NCI-H82 treated with DMSO at 0.1 percent for 48 hours (cell line): ENCODE measurements around the gene FHOD3.

Source experiments
- DNase-seq: peaks from one replicate; lab custom pipeline; 2025; ENCODE audit not compliant: unreplicated experiment; lab: John Stamatoyannopoulos, UW

The FHOD3 gene

GRCh38 chr18:36297417-36298125 lies at the start of gene FHOD3:
Gene FHOD3 (plus strand): TSS chr18:36297713. CDS start chr18:36297836, 123 bp downstream.
- DNase-seq = no peak

DNA sequence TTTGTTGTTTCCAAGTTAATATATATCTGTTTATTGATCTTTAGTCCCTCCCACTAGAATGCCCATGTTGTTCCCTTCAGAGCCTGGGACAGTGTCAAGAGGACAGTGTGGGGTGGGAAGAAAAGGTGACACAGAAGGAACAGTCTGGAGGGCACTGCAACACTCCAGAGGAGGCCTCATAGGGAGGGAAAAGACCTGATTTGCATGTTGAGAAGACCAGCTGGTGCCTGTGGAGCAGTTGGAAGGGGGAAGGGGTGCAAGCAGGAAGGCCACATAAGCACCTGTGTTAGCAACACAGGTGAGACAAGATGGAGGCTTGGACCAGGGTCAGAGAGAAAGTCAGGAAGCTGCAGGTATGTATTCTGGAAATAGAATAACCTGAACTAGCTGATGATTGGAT lies 48.1 kb upstream of the FHOD3 start:
- DNase-seq = no peak

- DNase-seq = no peak
These were observed 46.7 kb upstream of the FHOD3 start for GRCh38 chr18:36250827-36251226.

DNA sequence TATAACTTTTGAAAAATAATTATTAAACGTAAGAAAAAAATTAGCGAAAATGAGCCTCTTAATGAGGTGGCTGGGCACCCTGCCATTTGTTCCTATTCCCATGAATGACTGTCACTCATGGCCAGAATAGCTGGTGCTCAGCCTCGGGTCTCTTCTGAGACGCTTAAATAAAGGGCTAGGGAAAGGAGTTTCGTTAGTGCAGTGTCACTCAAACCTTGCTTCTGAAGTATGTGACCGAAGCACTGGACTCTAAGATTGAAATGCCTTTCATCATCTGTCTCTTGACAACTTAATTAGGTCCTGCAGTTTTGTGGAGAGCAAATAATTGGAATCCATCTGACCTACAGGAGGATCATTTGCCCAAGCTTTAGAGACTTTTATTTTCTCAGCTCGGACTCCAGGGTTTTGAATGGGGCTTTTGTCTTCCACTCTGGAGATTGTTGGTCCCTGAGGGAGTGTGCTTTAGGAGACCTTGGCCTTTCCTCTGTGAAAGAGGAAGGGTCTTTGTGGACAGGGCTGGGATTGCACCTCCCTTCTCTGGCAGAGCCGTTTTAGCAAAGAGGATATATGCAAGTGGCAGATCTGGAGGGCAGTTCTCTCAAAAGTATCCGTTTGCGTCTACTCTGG lies 42.3 kb upstream of the FHOD3 start:
- no peak for DNase-seq

DNA sequence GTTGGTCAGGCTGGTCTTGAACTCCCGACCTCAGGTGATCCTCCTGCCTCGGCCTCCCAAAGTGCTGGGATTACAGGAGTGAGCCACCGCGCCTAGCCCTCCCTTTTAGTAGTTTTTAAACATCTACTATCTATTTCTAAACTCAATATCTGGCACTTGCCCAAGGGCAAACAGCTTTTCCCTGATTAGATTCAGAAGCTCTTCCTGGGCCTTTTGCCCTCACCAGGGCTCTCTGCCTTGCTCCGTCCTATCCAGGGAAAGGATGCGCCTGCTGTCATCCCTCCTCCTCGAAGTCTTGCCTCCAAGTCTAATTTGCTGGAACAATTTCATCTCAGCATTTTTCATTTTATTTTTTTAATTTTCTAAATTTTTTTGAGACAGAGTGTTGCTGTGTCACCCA lies 41.4 kb upstream of the FHOD3 start:
- DNase-seq = no peak

DNA sequence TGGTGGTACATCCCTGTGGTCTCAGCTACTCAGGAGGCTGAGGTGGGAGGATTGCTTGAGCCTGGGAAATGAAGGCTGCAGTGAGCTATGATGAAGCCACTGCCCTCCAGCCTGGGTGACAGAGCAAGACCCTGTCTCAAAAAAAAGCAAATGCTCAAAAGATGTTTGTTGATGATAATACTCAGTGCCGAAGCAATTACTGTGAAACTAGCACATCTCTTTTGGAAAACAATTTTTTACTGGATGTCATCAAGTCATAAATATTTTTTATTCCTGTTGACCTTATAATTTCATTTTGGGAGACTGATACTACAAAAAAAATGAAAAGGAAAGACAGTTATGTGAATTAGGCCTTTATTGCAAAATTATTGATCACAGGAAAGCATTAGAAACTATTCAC lies 34.5 kb upstream of the FHOD3 start:
- no peak for DNase-seq

- DNase-seq = no peak
These were observed 33.2 kb upstream of the FHOD3 start for GRCh38 chr18:36264283-36264682.

- no peak for DNase-seq
These were observed 32.5 kb upstream of the FHOD3 start for GRCh38 chr18:36265015-36265414.

GRCh38 chr18:36269157-36269556 lies 28.4 kb upstream of the FHOD3 start:
- DNase-seq = no peak

GRCh38 chr18:36271153-36271552 lies 26.4 kb upstream of the FHOD3 start:
- DNase-seq = no peak

- DNase-seq = no peak
These were observed 24.2 kb upstream of the FHOD3 start for GRCh38 chr18:36273347-36273746.

GRCh38 chr18:36274083-36274715 lies 23.3 kb upstream of the FHOD3 start:
- DNase-seq = no peak

- DNase-seq = no peak
These were observed 22.0 kb upstream of the FHOD3 start for GRCh38 chr18:36275561-36275960.

- DNase-seq = no peak
These were observed 18.5 kb upstream of the FHOD3 start for GRCh38 chr18:36279001-36279400.

DNA sequence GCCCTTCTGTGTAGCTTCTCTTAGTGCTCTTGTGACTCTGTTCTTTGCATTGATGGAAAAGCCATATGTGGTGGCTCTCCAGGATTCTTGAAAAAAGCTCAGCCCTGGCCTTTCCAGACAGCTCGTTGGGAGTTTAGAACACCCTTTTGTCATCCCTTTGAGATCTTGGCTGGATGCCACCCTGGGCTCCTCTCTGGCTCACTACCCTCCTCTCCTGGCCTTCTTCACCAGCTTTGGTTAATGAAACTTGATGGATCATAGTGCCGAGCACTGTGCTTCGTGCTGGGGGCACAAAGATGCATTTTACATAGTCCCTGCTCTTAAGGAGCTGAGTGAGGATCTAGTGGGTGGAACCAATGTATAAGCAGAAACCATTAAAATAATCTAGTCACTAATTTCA lies 15.6 kb upstream of the FHOD3 start:
- no peak for DNase-seq

GRCh38 chr18:36283448-36283847 lies 14.1 kb upstream of the FHOD3 start:
- no peak for DNase-seq

- DNase-seq = no peak
These were observed 13.2 kb upstream of the FHOD3 start for GRCh38 chr18:36284268-36284667.

GRCh38 chr18:36284671-36285295 lies 12.7 kb upstream of the FHOD3 start:
- DNase-seq = peak; percentile 21

DNA sequence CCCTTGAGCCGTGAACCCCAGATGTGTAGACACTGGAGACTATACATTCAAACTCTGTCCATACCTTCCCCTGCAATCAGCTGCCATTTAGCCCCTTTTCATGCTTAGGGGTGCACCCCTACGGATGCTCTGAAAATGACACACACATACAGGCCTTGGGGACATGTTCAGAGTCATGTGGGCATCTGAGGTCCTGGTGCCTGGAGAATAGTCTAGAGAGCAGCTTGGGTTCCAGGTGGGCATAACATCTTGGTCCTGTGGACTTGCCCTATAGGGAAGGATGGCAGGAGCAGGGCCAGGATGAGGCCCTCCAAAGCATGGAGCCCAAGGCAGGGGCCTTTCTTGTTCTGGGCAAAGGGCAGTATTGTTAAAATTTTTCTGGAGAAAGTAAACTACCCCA lies 9.9 kb upstream of the FHOD3 start:
- no peak for DNase-seq

DNA sequence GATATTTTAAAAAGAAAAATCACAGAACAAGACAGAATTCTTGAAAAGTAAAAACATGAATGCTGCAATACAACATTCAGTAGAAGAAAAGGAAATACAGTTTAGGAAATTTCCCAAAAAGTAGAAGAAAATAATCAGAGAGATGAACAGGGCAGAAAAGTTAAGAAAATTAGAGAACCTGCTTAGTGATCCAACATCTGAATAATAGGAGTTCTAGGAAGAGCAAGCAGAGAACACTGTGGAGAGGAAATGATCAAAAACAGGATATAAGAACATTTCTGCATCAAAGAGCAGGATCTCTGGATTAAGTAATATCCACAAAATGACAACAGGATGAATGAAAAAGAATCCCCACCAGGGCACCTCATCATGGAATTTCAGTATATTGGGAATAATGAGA lies 8.8 kb upstream of the FHOD3 start:
- DNase-seq = no peak

DNA sequence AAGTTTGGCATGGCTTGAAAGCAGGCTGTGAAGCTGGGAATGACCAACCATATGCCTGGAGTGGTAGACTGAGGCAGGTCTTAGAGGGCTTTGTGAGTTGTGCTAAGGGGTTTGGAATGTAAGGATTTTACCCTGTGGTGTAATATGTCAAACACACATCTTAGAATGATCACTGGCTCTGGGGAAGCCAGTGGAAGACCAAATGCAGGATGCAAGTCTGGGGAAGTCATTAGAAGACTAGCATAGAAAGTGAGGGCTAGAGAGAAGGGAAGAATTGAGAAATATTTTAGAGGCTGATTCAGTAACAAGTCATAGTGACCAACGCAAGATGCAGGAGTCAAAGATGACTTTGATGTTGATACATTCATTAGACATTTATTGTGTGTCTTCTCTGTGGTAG lies 3.5 kb upstream of the FHOD3 start:
- no peak for DNase-seq

- no peak for DNase-seq
These were observed 2.3 kb upstream of the FHOD3 start for GRCh38 chr18:36295214-36295613.
